ENCODE measurements around the gene AADACL4. TPM values are rescaled to one million over a fixed set of nuclear protein-coding genes. Genes with fewer than 3 reads are reported as not detected.

Gene AADACL4
- total and polyA plus RNA-seq, 2 experiments from 2014 or later, result not detected

DNA sequence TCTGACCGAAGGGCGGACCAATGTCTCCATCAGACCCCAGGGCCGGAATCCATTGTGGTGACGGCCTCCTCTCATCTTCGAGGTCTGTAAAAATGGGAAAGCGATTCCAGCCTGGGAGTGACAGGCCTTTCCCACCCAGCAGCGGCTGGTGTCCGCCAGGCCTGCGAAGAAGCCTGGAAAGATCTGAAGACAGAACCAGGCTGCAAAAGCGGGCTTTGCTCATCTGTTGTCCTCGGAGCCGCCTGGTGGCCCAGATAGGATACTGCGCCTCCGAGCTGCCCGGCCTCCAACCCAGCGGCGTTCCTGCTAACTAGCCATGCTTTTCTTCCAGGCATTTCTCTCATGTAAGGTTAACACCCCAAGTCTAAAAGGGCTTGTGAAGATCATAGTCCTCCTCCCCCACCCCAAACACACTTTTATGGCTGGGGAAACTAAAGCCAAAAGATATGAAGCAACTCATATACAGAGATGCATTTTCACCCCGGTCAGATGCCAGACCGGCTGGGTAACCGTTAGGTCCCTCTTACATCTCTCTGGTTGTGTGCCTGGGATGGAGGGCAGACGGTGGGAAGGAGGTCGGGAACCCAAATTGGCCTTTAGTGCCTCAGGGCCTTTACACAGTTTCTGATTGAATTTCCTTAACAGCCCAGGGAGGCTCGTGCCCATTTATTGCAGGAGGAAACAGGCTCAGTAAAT is 23.9 kb upstream of the AADACL4 start:
- peaks cover 46% of the 10 kb centered on the region for H3K4me1 Mint-ChIP-seq
- H3K27ac Mint-ChIP-seq, result no peak overlapping the region
- peak overlapping the region; percentile 100 for H3K4me2 ChIP-seq
- H3K27me3 Mint-ChIP-seq (ENCODE audit: insufficient read depth, low read depth, poor library complexity), result peaks cover 30% of the 10 kb centered on the region
- peaks cover 24% of the 10 kb centered on the region for H3F3A ChIP-seq (replicated peaks; ENCODE audit: low read depth)
- peaks cover 15% of the 10 kb centered on the region for H3K79me2 ChIP-seq (replicated peaks; ENCODE audit: insufficient read depth)
- peak; percentile 94 for DNase-seq (ENCODE audit: low spot score)
- H3K36me3 ChIP-seq (ENCODE audit: insufficient read depth), result no peaks in the 10 kb centered on the region
- H3K4me1 ChIP-seq (ENCODE audit: insufficient read depth), result peaks cover 25% of the 10 kb centered on the region
- peak overlapping the region; percentile 99 for H3K4me3 Mint-ChIP-seq
- H2AFZ ChIP-seq, result no peak overlapping the region
- no peaks in the 10 kb centered on the region for H3K27me3 ChIP-seq (ENCODE audit: insufficient read depth)
- peaks cover 3% of the 10 kb centered on the region; the same call in 1 of the 3 replicates for H3K9me3 Mint-ChIP-seq
- ATAC-seq, result peak; percentile 17
- TF ChIP-seq CTCF (conservative IDR thresholded peaks at IDR 0.05; ENCODE audit: low read depth in 2 of 2) (peak; percentile 83 to 87), STAT1 (IDR thresholded peaks at IDR 0.05; ENCODE audit: unreplicated experiment) (no peak)
- no peaks in the 10 kb centered on the region for H3K36me3 Mint-ChIP-seq (ENCODE audit: low read depth)
- H4K20me1 ChIP-seq (replicated peaks; ENCODE audit: insufficient read depth), result peaks cover 3% of the 10 kb centered on the region; the same call in 1 of the 2 replicates
- no peak overlapping the region for H3K27ac ChIP-seq (ENCODE audit: low read depth)
- peak overlapping the region; percentile 90 for H3K4me3 ChIP-seq
- H3K9me2 ChIP-seq (ENCODE audit: insufficient read depth), result no peaks in the 10 kb centered on the region

DNA sequence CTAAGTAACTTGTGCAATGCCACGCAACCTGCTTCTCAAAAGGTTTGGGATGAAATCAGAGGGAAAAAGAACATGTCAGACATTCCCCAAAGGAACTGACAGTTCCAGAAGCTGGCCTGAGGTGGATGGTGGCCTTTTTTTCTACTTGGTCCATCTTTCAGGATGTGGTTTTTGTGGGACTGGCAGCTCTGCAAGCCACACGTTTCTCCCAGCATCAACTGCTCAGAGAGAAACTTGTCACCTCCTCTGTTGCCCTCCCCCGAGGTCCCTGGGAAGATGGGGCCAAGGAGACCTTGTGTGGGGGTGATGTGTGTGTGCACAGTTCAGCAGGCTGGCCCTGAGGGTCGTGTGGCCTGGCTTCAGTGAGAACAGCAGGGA is 23.4 kb upstream of the AADACL4 start:
- H3K36me3 ChIP-seq (ENCODE audit: insufficient read depth), result no peaks in the 10 kb centered on the region
- Mint-ChIP-seq H3K27me3 (ENCODE audit: insufficient read depth, low read depth, poor library complexity) (peaks cover 26% of the 10 kb centered on the region), H3K27ac (no peak overlapping the region), H3K4me3 (no peak overlapping the region), H3K4me1 (peaks cover 40% of the 10 kb centered on the region), H3K9me3 (peaks cover 3% of the 10 kb centered on the region; the same call in 1 of the 3 replicates), H3K36me3 (ENCODE audit: low read depth) (no peaks in the 10 kb centered on the region)
- peak overlapping the region; percentile 100; the same call in 1 of the 2 replicates for H3K4me2 ChIP-seq
- H3K4me3 ChIP-seq, result peak overlapping the region; percentile 90; the same call in 1 of the 2 replicates
- DNase-seq (ENCODE audit: low spot score), result no peak
- H3K79me2 ChIP-seq (replicated peaks; ENCODE audit: insufficient read depth), result peaks cover 9% of the 10 kb centered on the region
- H2AFZ ChIP-seq, result no peak overlapping the region
- TF ChIP-seq, protein P1, sequence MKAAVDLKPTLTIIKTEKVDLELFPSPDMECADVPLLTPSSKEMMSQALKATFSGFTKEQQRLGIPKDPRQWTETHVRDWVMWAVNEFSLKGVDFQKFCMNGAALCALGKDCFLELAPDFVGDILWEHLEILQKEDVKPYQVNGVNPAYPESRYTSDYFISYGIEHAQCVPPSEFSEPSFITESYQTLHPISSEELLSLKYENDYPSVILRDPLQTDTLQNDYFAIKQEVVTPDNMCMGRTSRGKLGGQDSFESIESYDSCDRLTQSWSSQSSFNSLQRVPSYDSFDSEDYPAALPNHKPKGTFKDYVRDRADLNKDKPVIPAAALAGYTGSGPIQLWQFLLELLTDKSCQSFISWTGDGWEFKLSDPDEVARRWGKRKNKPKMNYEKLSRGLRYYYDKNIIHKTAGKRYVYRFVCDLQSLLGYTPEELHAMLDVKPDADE (IDR thresholded peaks at IDR 0.05), result no peak
- H3F3A ChIP-seq (replicated peaks; ENCODE audit: low read depth), result peaks cover 24% of the 10 kb centered on the region
- ATAC-seq, result no peak
- H4K20me1 ChIP-seq (replicated peaks; ENCODE audit: insufficient read depth), result 0 out of 2 replicates have a peak, but pooled peaks cover 3% of the 10 kb centered on the region
- no peaks in the 10 kb centered on the region for H3K9me2 ChIP-seq (ENCODE audit: insufficient read depth)
- H3K27me3 ChIP-seq (ENCODE audit: insufficient read depth), result no peaks in the 10 kb centered on the region
- H3K4me1 ChIP-seq (ENCODE audit: insufficient read depth), result peaks cover 20% of the 10 kb centered on the region
- H3K27ac ChIP-seq (ENCODE audit: low read depth), result no peak overlapping the region

DNA sequence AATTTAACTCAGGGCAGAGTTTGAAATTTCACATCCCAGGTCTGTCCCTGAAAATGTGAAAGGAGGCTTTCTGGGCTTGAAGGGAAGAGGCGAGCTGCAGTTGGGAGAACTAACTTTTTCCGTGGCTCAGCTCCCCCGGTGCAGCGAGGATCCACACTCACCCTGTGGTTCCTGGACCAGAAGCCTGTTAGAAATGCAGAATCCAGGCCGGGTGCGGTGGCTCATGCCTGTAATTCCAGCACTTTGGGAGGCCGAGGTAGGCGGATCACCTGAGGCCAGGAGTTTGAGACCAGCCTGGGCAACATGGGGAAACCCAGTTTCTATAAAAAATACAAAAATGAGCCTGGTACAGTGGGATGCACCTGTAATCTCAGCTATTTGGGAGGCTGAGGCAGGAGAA is 23.0 kb upstream of the AADACL4 start:
- ATAC-seq, result no peak
- peaks cover 36% of the 10 kb centered on the region for H3K4me1 Mint-ChIP-seq
- H3K27me3 Mint-ChIP-seq (ENCODE audit: insufficient read depth, low read depth, poor library complexity), result peaks cover 25% of the 10 kb centered on the region
- TF ChIP-seq ZNF331 (CRISPR knock-in tag; IDR thresholded peaks at IDR 0.05; ENCODE audit: low read depth) (no peak), CTCF (conservative IDR thresholded peaks at IDR 0.05; ENCODE audit: low read depth in 2 of 2) (no peak), ZNF114 (CRISPR knock-in tag; IDR thresholded peaks at IDR 0.05) (no peak), CREB1 (CRISPR knock-in tag; IDR thresholded peaks at IDR 0.05; ENCODE audit: low read depth) (no peak), JUNB (IDR thresholded peaks at IDR 0.05; ENCODE audit: unreplicated experiment) (no peak), POLR2AphosphoS5 (IDR thresholded peaks at IDR 0.05; ENCODE audit: low read depth) (no peak), EZH2 (IDR thresholded peaks at IDR 0.05; ENCODE audit: low read depth, unreplicated experiment) (no peak), EZH2phosphoT487 (IDR thresholded peaks at IDR 0.05; ENCODE audit: unreplicated experiment) (no peak)
- TF ChIP-seq, protein P1 (IDR thresholded peaks at IDR 0.05), result no peak

More for the DNA sequence above, 23.0 kb upstream of the AADACL4 start:
- Mint-ChIP-seq H3K9me3 (peaks cover 3% of the 10 kb centered on the region; the same call in 1 of the 3 replicates), H3K4me3 (no peak overlapping the region), H3K27ac (no peak overlapping the region), H3K36me3 (ENCODE audit: low read depth) (no peaks in the 10 kb centered on the region)
- H3K4me2 ChIP-seq, result no peak overlapping the region
- H3F3A ChIP-seq (replicated peaks; ENCODE audit: low read depth), result peaks cover 24% of the 10 kb centered on the region
- no peaks in the 10 kb centered on the region for H3K36me3 ChIP-seq (ENCODE audit: insufficient read depth)
- H3K9me2 ChIP-seq (ENCODE audit: insufficient read depth), result no peaks in the 10 kb centered on the region
- H3K4me3 ChIP-seq, result no peak overlapping the region
- H3K4me1 ChIP-seq (ENCODE audit: insufficient read depth), result peaks cover 18% of the 10 kb centered on the region
- H2AFZ ChIP-seq, result no peak overlapping the region
- H3K27ac ChIP-seq (ENCODE audit: low read depth), result no peak overlapping the region
- DNase-seq (ENCODE audit: low spot score), result no peak
- no peaks in the 10 kb centered on the region for H3K27me3 ChIP-seq (ENCODE audit: insufficient read depth)
- 0 out of 2 replicates have a peak, but pooled peaks cover 3% of the 10 kb centered on the region for H4K20me1 ChIP-seq (replicated peaks; ENCODE audit: insufficient read depth)
- peaks cover 7% of the 10 kb centered on the region for H3K79me2 ChIP-seq (replicated peaks; ENCODE audit: insufficient read depth)

Data from GM23338 (cell line).